WTC11 (cell line): ENCODE data around the gene MAML2. TPM values are rescaled to one million over a fixed set of nuclear protein-coding genes. Genes with fewer than 3 reads are reported as not detected.

Experiments used
- ATAC-seq: fragments of 200-7000 bp; cut with Tn5 transposase; 2 replicates; pipeline ENCODE4 v1.10.0; 2021; ENCODE audit warnings: mild to moderate bottlenecking, moderate library complexity
- CTCF ChIA-PET: fragments of 300-600 bp; sonication (Branson Sonifier 250); formaldehyde crosslinking; loops from one replicate; lab custom pipeline; 2021; ENCODE audit warnings: antibody characterized with exemption; lab: Charles Lee
- POLR2A ChIA-PET: fragments of 350-600 bp; sonication (Branson Sonifier 250); formaldehyde crosslinking; loops from one replicate; lab custom pipeline; 2021; ENCODE audit warnings: antibody characterized with exemption; lab: Charles Lee
- DNase-seq: peaks from one replicate; pipeline ENCODE4 v3.0.0; 2021; ENCODE audit warnings: low spot score
- H3K27ac Mint-ChIP-seq: 2 replicates; pipeline ENCODE4 v1.8.0; 2021; ENCODE audit warnings: mixed read lengths
- H3K27me3 Mint-ChIP-seq: 2 replicates; pipeline ENCODE4 v1.8.0; 2021; ENCODE audit warnings: low read depth, mild to moderate bottlenecking, moderate library complexity, mixed read lengths
- H3K36me3 Mint-ChIP-seq: 2 replicates; pipeline ENCODE4 v1.8.0; 2021; ENCODE audit warnings: mixed read lengths
- H3K4me1 Mint-ChIP-seq: 2 replicates; pipeline ENCODE4 v1.8.0; 2022; ENCODE audit warnings: mixed read lengths
- H3K4me3 Mint-ChIP-seq: 2 replicates; pipeline ENCODE4 v1.8.0; 2021; ENCODE audit warnings: mild to moderate bottlenecking, moderate library complexity, mixed read lengths
- H3K9me3 Mint-ChIP-seq: 2 replicates; pipeline ENCODE4 v1.8.0; 2021; ENCODE audit warnings: mixed read lengths
- AR ChIP-seq: fragments of 250-450 bp; sonication (Bioruptor Pico); IDR thresholded peaks from 2 replicates; pipeline ENCODE4 v1.9.0; 2021; ENCODE audit warnings: mild to moderate bottlenecking
- CDX4 ChIP-seq: fragments of 250-450 bp; sonication (Bioruptor Pico); IDR thresholded peaks from 2 replicates; pipeline ENCODE4 v1.9.0; 2021; ENCODE audit warnings: moderate library complexity, mild to moderate bottlenecking, inconsistent platforms, borderline replicate concordance
- EMX1 ChIP-seq: fragments of 250-450 bp; sonication (Bioruptor Pico); IDR thresholded peaks from 2 replicates; pipeline ENCODE4 v1.8.0; 2021; ENCODE audit warnings: mild to moderate bottlenecking
- ESRRA ChIP-seq: sonication (generic); formaldehyde crosslinking; IDR thresholded peaks from 2 replicates; pipeline ENCODE4 v1.8.1; 2022; ENCODE audit warnings: mild to moderate bottlenecking, missing genetic modification reagents, borderline replicate concordance
- FOXP1 ChIP-seq: sonication (generic); formaldehyde crosslinking; IDR thresholded peaks from 2 replicates; pipeline ENCODE4 v1.8.0; 2022; ENCODE audit warnings: missing genetic modification reagents, mild to moderate bottlenecking, moderate library complexity, borderline replicate concordance
- GABPB1 ChIP-seq: sonication (generic); formaldehyde crosslinking; IDR thresholded peaks from 2 replicates; pipeline ENCODE4 v1.8.1; 2023; ENCODE audit warnings: mild to moderate bottlenecking, missing genetic modification reagents
- GRHL2 ChIP-seq: fragments of 250-450 bp; sonication (Bioruptor Pico); IDR thresholded peaks from 2 replicates; pipeline ENCODE4 v1.8.0; 2022; ENCODE audit warnings: mild to moderate bottlenecking, moderate library complexity; ENCODE audit not compliant: insufficient replicate concordance, severe bottlenecking
- NFE2L1 ChIP-seq: sonication (generic); formaldehyde crosslinking; IDR thresholded peaks from 2 replicates; pipeline ENCODE4 v1.8.1; 2023; ENCODE audit warnings: missing genetic modification reagents
- NFYB ChIP-seq: sonication (generic); formaldehyde crosslinking; conservative IDR thresholded peaks from 2 replicates; pipeline ENCODE4 v1.8.0; 2022; ENCODE audit warnings: low read depth, missing genetic modification reagents
- NR1H2 ChIP-seq: sonication (generic); formaldehyde crosslinking; IDR thresholded peaks from 2 replicates; pipeline ENCODE4 v1.9.0; 2021; ENCODE audit warnings: mild to moderate bottlenecking, moderate library complexity, missing genetic modification reagents
- RELA ChIP-seq: sonication (generic); formaldehyde crosslinking; IDR thresholded peaks from 2 replicates; pipeline ENCODE4 v1.8.1; 2022; ENCODE audit warnings: missing genetic modification reagents, mild to moderate bottlenecking, borderline replicate concordance
- SMAD3 ChIP-seq: sonication (generic); formaldehyde crosslinking; IDR thresholded peaks from 2 replicates; pipeline ENCODE4 v1.8.0; 2022; ENCODE audit warnings: missing genetic modification reagents, mild to moderate bottlenecking, borderline replicate concordance
- SMAD4 ChIP-seq: sonication (generic); formaldehyde crosslinking; IDR thresholded peaks from 2 replicates; pipeline ENCODE4 v1.8.0; 2022; ENCODE audit warnings: mild to moderate bottlenecking, missing genetic modification reagents
- SOX15 ChIP-seq: fragments of 250-450 bp; sonication (Bioruptor Pico); IDR thresholded peaks from 2 replicates; pipeline ENCODE4 v1.9.0; 2021; ENCODE audit warnings: mild to moderate bottlenecking
- ZBTB21 ChIP-seq: sonication (generic); formaldehyde crosslinking; IDR thresholded peaks from 2 replicates; pipeline ENCODE4 v1.8.1; 2023; ENCODE audit warnings: mild to moderate bottlenecking, missing genetic modification reagents, borderline replicate concordance
- ZNF121 ChIP-seq: sonication (generic); formaldehyde crosslinking; IDR thresholded peaks from 2 replicates; pipeline ENCODE4 v1.8.0; 2023; ENCODE audit warnings: missing genetic modification reagents
- ZNF317 ChIP-seq: sonication (generic); formaldehyde crosslinking; IDR thresholded peaks from 2 replicates; pipeline ENCODE4 v1.8.1; 2023; ENCODE audit warnings: low read depth, mild to moderate bottlenecking, moderate library complexity, missing genetic modification reagents, borderline replicate concordance
- ZNF512 ChIP-seq: sonication (generic); formaldehyde crosslinking; IDR thresholded peaks from 2 replicates; pipeline ENCODE4 v1.8.1; 2022; ENCODE audit warnings: missing genetic modification reagents, borderline replicate concordance
- total RNA-seq: library from RNA; stranded (reverse); gene quantifications from 3 replicates; pipeline ENCODE4 v1.2.3, GENCODE V29; 2021
- TF ChIP-seq, protein P1 (sequence below): sonication (generic); formaldehyde crosslinking; IDR thresholded peaks from 2 replicates; pipeline ENCODE4 v1.8.0; 2022; ENCODE audit warnings: mild to moderate bottlenecking, missing genetic modification reagents
- TF ChIP-seq, protein P2 (sequence below): sonication (generic); formaldehyde crosslinking; conservative IDR thresholded peaks from 2 replicates; pipeline ENCODE4 v1.8.1; 2023; ENCODE audit warnings: mild to moderate bottlenecking, low read depth, missing genetic modification reagents, moderate library complexity
- TF ChIP-seq, protein P3 (sequence below): fragments of 250-450 bp; sonication (Bioruptor Pico); IDR thresholded peaks from 2 replicates; pipeline ENCODE4 v1.9.0; 2021; ENCODE audit warnings: mild to moderate bottlenecking

Gene MAML2
- total RNA-seq, 1 experiment from 2014 or later = 8.1 TPM

DNA sequence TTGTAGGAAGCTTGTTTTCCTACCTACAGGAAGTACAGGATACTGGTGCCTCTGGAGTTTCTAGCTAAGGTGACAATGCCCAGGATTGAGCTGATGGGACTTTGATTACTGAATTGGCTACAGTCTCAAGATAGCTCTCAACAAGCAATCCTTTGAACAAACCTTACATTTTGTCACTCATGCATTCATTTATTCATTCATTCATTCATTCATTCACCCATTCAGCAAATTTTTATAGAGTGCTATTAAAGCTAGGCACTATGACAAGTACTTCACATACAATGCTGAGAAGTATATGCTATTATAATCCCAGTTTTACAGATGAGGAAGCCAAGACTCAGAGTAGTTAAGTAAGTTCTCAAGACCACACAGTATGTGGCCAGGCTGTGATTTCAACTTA, 316.0 kb downstream of the MAML2 start:
- Mint-ChIP-seq H3K27ac (no peak overlapping the region; the same call in 1 of the 2 replicates), H3K4me1 (no peaks in the 10 kb centered on the region), H3K9me3 (no peaks in the 10 kb centered on the region), H3K4me3 (no peak overlapping the region), H3K27me3 (peaks cover 2% of the 10 kb centered on the region; the same call in 1 of the 2 replicates), H3K36me3 (no peaks in the 10 kb centered on the region)
- TF ChIP-seq AR (CRISPR knock-in tag) (no peak), ZNF121 (CRISPR knock-in tag) (no peak), SOX15 (CRISPR knock-in tag) (no peak), GRHL2 (no peak), ZNF512 (CRISPR knock-in tag) (no peak), FOXP1 (CRISPR knock-in tag) (no peak), NFYB (no peak), EMX1 (CRISPR knock-in tag) (no peak)
- TF ChIP-seq, protein P1, sequence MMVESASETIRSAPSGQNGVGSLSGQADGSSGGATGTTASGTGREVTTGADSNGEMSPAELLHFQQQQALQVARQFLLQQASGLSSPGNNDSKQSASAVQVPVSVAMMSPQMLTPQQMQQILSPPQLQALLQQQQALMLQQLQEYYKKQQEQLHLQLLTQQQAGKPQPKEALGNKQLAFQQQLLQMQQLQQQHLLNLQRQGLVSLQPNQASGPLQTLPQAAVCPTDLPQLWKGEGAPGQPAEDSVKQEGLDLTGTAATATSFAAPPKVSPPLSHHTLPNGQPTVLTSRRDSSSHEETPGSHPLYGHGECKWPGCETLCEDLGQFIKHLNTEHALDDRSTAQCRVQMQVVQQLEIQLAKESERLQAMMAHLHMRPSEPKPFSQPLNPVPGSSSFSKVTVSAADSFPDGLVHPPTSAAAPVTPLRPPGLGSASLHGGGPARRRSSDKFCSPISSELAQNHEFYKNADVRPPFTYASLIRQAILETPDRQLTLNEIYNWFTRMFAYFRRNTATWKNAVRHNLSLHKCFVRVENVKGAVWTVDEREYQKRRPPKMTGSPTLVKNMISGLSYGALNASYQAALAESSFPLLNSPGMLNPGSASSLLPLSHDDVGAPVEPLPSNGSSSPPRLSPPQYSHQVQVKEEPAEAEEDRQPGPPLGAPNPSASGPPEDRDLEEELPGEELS (CRISPR knock-in tag) = no peak
- TF ChIP-seq, protein P2, sequence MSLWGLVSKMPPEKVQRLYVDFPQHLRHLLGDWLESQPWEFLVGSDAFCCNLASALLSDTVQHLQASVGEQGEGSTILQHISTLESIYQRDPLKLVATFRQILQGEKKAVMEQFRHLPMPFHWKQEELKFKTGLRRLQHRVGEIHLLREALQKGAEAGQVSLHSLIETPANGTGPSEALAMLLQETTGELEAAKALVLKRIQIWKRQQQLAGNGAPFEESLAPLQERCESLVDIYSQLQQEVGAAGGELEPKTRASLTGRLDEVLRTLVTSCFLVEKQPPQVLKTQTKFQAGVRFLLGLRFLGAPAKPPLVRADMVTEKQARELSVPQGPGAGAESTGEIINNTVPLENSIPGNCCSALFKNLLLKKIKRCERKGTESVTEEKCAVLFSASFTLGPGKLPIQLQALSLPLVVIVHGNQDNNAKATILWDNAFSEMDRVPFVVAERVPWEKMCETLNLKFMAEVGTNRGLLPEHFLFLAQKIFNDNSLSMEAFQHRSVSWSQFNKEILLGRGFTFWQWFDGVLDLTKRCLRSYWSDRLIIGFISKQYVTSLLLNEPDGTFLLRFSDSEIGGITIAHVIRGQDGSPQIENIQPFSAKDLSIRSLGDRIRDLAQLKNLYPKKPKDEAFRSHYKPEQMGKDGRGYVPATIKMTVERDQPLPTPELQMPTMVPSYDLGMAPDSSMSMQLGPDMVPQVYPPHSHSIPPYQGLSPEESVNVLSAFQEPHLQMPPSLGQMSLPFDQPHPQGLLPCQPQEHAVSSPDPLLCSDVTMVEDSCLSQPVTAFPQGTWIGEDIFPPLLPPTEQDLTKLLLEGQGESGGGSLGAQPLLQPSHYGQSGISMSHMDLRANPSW (CRISPR knock-in tag) = no peak
- CTCF ChIA-PET = no interaction called here
- ATAC-seq (no peak), DNase-seq (no peak)
- POLR2A ChIA-PET = no interaction called here

DNA sequence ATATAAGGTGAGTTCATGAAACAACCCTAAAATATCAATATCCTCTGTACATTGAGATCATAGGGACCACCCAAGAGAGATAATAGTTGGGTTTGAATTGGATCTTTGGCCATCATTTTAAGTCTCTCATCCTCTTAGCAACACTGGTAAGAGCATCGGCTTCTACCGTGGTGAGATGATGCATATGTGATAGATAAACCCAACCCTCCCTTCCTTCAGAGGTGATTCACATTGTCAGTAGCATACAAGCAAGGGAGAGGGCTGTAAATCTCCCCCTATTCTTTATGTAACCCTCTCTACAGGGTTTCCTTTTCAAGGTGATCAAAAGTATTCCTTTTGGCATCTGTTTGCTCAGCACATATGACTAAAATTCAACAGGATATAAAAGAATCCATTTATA, 316.7 kb downstream of the MAML2 start:
- H3K4me3 Mint-ChIP-seq = no peak overlapping the region
- no peaks in the 10 kb centered on the region for H3K36me3 Mint-ChIP-seq
- ChIA-PET CTCF (no interaction called here), POLR2A (no interaction called here)
- no peak overlapping the region for H3K27ac Mint-ChIP-seq
- DNase-seq (no peak), ATAC-seq (no peak)
- H3K4me1 Mint-ChIP-seq = no peaks in the 10 kb centered on the region
- no peaks in the 10 kb centered on the region for H3K9me3 Mint-ChIP-seq
- peaks cover 2% of the 10 kb centered on the region; the same call in 1 of the 2 replicates for H3K27me3 Mint-ChIP-seq
- TF ChIP-seq SMAD4 (CRISPR knock-in tag) (no peak), RELA (CRISPR knock-in tag) (no peak), ZNF317 (CRISPR knock-in tag) (no peak), NR1H2 (CRISPR knock-in tag) (no peak), ESRRA (CRISPR knock-in tag) (no peak), GABPB1 (no peak), NFE2L1 (CRISPR knock-in tag) (no peak), ZBTB21 (CRISPR knock-in tag) (no peak), SMAD3 (no peak), CDX4 (CRISPR knock-in tag) (no peak)
- TF ChIP-seq, protein P2 (CRISPR knock-in tag) = no peak
- TF ChIP-seq, protein P3, sequence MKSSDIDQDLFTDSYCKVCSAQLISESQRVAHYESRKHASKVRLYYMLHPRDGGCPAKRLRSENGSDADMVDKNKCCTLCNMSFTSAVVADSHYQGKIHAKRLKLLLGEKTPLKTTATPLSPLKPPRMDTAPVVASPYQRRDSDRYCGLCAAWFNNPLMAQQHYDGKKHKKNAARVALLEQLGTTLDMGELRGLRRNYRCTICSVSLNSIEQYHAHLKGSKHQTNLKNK = no peak
